ENCODE data around the gene EPN2.

EPN2 gene

DNA sequence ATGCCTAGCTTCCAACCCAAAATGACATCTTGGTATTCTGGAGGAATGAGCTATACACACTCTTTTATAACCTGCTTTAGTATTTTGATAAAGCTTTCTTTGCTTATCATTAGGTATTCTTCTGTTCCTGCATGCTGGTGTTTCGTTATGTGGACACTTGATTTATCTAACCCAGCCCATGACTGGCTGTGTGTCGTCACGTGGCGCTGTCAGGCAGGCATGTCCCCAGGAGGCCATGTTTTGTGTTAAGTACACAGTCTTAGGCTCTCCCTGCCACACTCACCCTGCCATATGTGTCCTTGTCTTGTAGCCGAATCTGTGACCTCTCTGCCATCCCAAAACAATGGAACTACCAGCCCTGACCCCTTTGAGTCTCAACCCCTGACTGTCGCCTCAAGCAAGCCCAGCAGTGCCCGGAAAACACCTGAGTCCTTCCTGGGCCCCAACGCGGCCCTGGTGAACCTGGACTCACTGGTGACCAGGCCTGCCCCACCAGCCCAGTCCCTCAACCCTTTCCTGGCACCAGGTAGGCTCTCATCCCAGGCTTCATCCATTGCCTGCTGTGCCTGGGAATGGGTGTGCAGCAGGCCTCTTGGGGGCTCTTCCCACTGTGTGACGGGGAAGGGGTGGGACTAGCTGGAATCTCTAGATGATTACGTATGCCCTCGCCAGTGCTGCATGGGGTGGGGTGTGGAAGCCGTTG is 94.5 kb downstream of the EPN2 start:
- no peak overlapping the region for H3K9ac ChIP-seq (ENCODE audit: low read length in 2 of 2)

GRCh38 chr17:19332371-19333131 is 95.4 kb downstream of the EPN2 start:
- Histone ChIP-seq H3K36me3 (ENCODE audit: control insufficient read depth in 2 of 2, insufficient read depth in 2 of 2, low read length in 2 of 2) (peaks cover 18 to 21% of the 10 kb centered on the region in 2 donors), H3K27me3 (ENCODE audit: control insufficient read depth in 1 of 2, insufficient read depth in 2 of 2, low read length in 2 of 2) (no peaks in the 10 kb centered on the region), H3K9ac (ENCODE audit: low read length in 2 of 2) (no peak overlapping the region), H3K4me1 (ENCODE audit: control insufficient read depth, insufficient read depth, low read length) (no peaks in the 10 kb centered on the region), H3K9me3 (ENCODE audit: control insufficient read depth in 2 of 2, low read length in 2 of 2) (no peaks in the 10 kb centered on the region), H3K4me3 (ENCODE audit: low read length in 2 of 2) (no peak overlapping the region), H3K27ac (ENCODE audit: low read length) (no peak overlapping the region)

More for the DNA sequence above, 94.5 kb downstream of the EPN2 start:
- no peaks in the 10 kb centered on the region for H3K27me3 ChIP-seq (ENCODE audit: control insufficient read depth in 1 of 2, insufficient read depth in 2 of 2, low read length in 2 of 2)
- peaks cover 19 to 21% of the 10 kb centered on the region in 2 donors for H3K36me3 ChIP-seq (ENCODE audit: control insufficient read depth in 2 of 2, insufficient read depth in 2 of 2, low read length in 2 of 2)
- H3K4me1 ChIP-seq (ENCODE audit: control insufficient read depth, insufficient read depth, low read length), result no peaks in the 10 kb centered on the region
- no peak overlapping the region for H3K4me3 ChIP-seq (ENCODE audit: low read length in 2 of 2)
- no peaks in the 10 kb centered on the region for H3K9me3 ChIP-seq (ENCODE audit: control insufficient read depth in 2 of 2, low read length in 2 of 2)
- H3K27ac ChIP-seq (ENCODE audit: low read length), result no peak overlapping the region

- Histone ChIP-seq H3K27me3 (ENCODE audit: control insufficient read depth in 1 of 2, insufficient read depth in 2 of 2, low read length in 2 of 2) (no peaks in the 10 kb centered on the region), H3K27ac (ENCODE audit: low read length) (no peak overlapping the region), H3K4me3 (ENCODE audit: low read length in 2 of 2) (no peak overlapping the region), H3K9ac (ENCODE audit: low read length in 2 of 2) (no peak overlapping the region), H3K9me3 (ENCODE audit: control insufficient read depth in 2 of 2, low read length in 2 of 2) (no peaks in the 10 kb centered on the region), H3K4me1 (ENCODE audit: control insufficient read depth, insufficient read depth, low read length) (no peaks in the 10 kb centered on the region), H3K36me3 (ENCODE audit: control insufficient read depth in 2 of 2, insufficient read depth in 2 of 2, low read length in 2 of 2) (peaks cover 18 to 21% of the 10 kb centered on the region in 2 donors)
These were observed 95.9 kb downstream of the EPN2 start for GRCh38 chr17:19333132-19333440.

GRCh38 chr17:19333736-19334290 is 96.6 kb downstream of the EPN2 start:
- H3K9me3 ChIP-seq (ENCODE audit: control insufficient read depth in 2 of 2, low read length in 2 of 2), result no peaks in the 10 kb centered on the region
- H3K4me1 ChIP-seq (ENCODE audit: control insufficient read depth, insufficient read depth, low read length), result no peaks in the 10 kb centered on the region
- no peak overlapping the region for H3K9ac ChIP-seq (ENCODE audit: low read length in 2 of 2)
- no peak overlapping the region for H3K27ac ChIP-seq (ENCODE audit: low read length)
- H3K36me3 ChIP-seq (ENCODE audit: control insufficient read depth in 2 of 2, insufficient read depth in 2 of 2, low read length in 2 of 2), result peaks cover 14 to 19% of the 10 kb centered on the region in 2 donors
- H3K4me3 ChIP-seq (ENCODE audit: low read length in 2 of 2), result no peak overlapping the region
- no peaks in the 10 kb centered on the region for H3K27me3 ChIP-seq (ENCODE audit: control insufficient read depth in 1 of 2, insufficient read depth in 2 of 2, low read length in 2 of 2)

DNA sequence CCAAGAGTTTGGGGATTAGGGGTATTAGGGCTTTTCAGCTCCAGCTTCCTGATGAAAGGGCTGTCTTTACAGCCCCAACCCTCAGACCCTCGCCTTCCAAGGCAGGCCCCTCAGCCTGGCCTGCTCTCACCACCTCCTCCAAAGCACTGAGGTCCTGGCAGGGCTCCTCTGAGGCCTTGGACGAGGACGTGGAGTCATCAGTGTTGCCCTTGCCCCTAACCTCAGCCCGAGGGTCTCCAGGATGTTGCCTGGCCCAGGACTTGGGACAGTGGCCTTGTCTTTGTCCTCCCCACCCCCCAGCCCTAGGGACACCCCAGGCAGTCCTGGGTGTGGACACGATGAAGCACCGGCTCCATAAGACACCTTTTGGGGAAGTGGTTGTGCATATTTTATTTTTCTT is 97.2 kb downstream of the EPN2 start:
- no peak overlapping the region for H3K4me3 ChIP-seq (ENCODE audit: low read length in 2 of 2)
- no peak overlapping the region for H3K27ac ChIP-seq (ENCODE audit: low read length)
- H3K27me3 ChIP-seq (ENCODE audit: control insufficient read depth in 1 of 2, insufficient read depth in 2 of 2, low read length in 2 of 2), result no peaks in the 10 kb centered on the region
- no peaks in the 10 kb centered on the region for H3K4me1 ChIP-seq (ENCODE audit: control insufficient read depth, insufficient read depth, low read length)
- H3K36me3 ChIP-seq (ENCODE audit: control insufficient read depth in 2 of 2, insufficient read depth in 2 of 2, low read length in 2 of 2), result peaks cover 14 to 15% of the 10 kb centered on the region in 2 donors
- H3K9ac ChIP-seq (ENCODE audit: low read length in 2 of 2), result no peak overlapping the region
- no peaks in the 10 kb centered on the region for H3K9me3 ChIP-seq (ENCODE audit: control insufficient read depth in 2 of 2, low read length in 2 of 2)

- H3K4me1 ChIP-seq (ENCODE audit: control insufficient read depth, insufficient read depth, low read length), result no peaks in the 10 kb centered on the region
- H3K9me3 ChIP-seq (ENCODE audit: control insufficient read depth in 2 of 2, low read length in 2 of 2), result no peaks in the 10 kb centered on the region
- H3K4me3 ChIP-seq (ENCODE audit: low read length in 2 of 2), result no peak overlapping the region
- H3K27ac ChIP-seq (ENCODE audit: low read length), result no peak overlapping the region
- peaks cover 8 to 12% of the 10 kb centered on the region in 2 donors for H3K36me3 ChIP-seq (ENCODE audit: control insufficient read depth in 2 of 2, insufficient read depth in 2 of 2, low read length in 2 of 2)
- H3K9ac ChIP-seq (ENCODE audit: low read length in 2 of 2), result peak overlapping the region in 1 of 2 donors; percentile 29
- no peaks in the 10 kb centered on the region for H3K27me3 ChIP-seq (ENCODE audit: control insufficient read depth in 1 of 2, insufficient read depth in 2 of 2, low read length in 2 of 2)
These were observed 98.9 kb downstream of the EPN2 start for GRCh38 chr17:19335951-19336631.

DNA sequence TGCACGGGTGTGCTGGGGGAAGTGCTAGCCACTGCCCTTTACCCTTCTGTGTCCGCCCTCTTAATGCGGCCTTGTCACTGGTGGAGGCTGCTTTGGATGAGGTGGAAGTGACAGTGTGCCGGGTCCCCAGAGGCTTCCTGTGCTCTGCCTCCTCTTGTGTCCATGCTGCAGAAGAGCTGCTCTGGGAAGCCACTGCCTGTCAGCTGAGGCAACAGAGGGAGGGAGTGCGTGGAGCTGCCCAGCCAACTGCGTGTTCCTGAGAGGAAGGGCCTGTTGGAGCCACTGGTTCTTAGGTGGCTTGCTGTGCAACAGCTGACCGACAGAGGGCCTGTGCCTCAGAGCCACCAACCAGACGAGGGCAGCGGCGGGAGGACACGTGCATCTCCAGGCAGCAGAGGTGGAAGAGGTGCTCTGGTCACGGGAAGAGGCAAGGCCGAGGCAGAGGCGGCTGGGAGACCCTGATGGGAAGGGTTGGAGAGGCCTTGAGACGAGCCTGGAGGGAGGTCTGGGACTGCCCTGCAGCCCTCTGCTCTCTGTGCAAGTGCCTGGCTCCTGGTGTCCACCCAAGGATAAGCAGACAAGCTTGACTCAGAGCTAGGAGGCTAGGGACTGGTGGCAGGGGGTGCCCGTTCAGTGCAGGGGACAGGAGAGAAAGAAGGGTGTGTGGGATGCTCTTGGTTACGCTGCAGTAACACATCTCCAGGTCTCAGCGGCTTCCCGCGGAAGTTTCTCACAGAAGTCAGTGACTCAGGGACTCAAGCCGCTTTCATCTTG is 100.0 kb downstream of the EPN2 start:
- H3K9me3 ChIP-seq (ENCODE audit: control insufficient read depth in 2 of 2, low read length in 2 of 2), result no peaks in the 10 kb centered on the region
- H3K36me3 ChIP-seq (ENCODE audit: control insufficient read depth in 2 of 2, insufficient read depth in 2 of 2, low read length in 2 of 2), result peaks cover 4 to 11% of the 10 kb centered on the region in 2 donors
- no peak overlapping the region for H3K9ac ChIP-seq (ENCODE audit: low read length in 2 of 2)
- no peaks in the 10 kb centered on the region for H3K27me3 ChIP-seq (ENCODE audit: control insufficient read depth in 1 of 2, insufficient read depth in 2 of 2, low read length in 2 of 2)
- H3K27ac ChIP-seq (ENCODE audit: low read length), result no peak overlapping the region
- H3K4me1 ChIP-seq (ENCODE audit: control insufficient read depth, insufficient read depth, low read length), result no peaks in the 10 kb centered on the region
- H3K4me3 ChIP-seq (ENCODE audit: low read length in 2 of 2), result no peak overlapping the region

DNA sequence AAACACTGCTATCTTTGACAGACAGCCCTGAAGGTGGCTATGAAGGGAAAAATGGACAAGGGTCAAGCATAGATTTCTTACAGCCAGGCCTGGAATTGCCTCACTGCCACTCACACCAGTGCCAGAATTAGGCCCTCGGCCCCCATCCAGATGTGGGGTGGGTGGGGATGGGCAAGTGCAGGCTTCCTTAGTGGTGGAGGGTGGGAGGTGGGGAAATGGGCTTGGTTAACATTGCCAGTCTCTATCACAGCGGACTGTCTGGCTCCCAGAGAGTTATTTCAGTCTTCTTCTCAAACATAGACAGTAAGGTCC is 100.5 kb downstream of the EPN2 start:
- H3K27ac ChIP-seq (ENCODE audit: low read length), result no peak overlapping the region
- no peak overlapping the region for H3K9ac ChIP-seq (ENCODE audit: low read length in 2 of 2)
- peaks cover 4 to 11% of the 10 kb centered on the region in 2 donors for H3K36me3 ChIP-seq (ENCODE audit: control insufficient read depth in 2 of 2, insufficient read depth in 2 of 2, low read length in 2 of 2)
- H3K27me3 ChIP-seq (ENCODE audit: control insufficient read depth in 1 of 2, insufficient read depth in 2 of 2, low read length in 2 of 2), result no peaks in the 10 kb centered on the region
- no peak overlapping the region for H3K4me3 ChIP-seq (ENCODE audit: low read length in 2 of 2)
- H3K9me3 ChIP-seq (ENCODE audit: control insufficient read depth in 2 of 2, low read length in 2 of 2), result no peaks in the 10 kb centered on the region
- peaks cover 1% of the 10 kb centered on the region for H3K4me1 ChIP-seq (ENCODE audit: control insufficient read depth, insufficient read depth, low read length)

- H3K27ac ChIP-seq (ENCODE audit: low read length), result no peak overlapping the region
- H3K4me1 ChIP-seq (ENCODE audit: control insufficient read depth, insufficient read depth, low read length), result peaks cover 4% of the 10 kb centered on the region
- no peaks in the 10 kb centered on the region for H3K27me3 ChIP-seq (ENCODE audit: control insufficient read depth in 1 of 2, insufficient read depth in 2 of 2, low read length in 2 of 2)
- H3K9ac ChIP-seq (ENCODE audit: low read length in 2 of 2), result no peak overlapping the region
- H3K36me3 ChIP-seq (ENCODE audit: control insufficient read depth in 2 of 2, insufficient read depth in 2 of 2, low read length in 2 of 2), result peaks cover 4 to 10% of the 10 kb centered on the region in 2 donors
- no peaks in the 10 kb centered on the region for H3K9me3 ChIP-seq (ENCODE audit: control insufficient read depth in 2 of 2, low read length in 2 of 2)
- H3K4me3 ChIP-seq (ENCODE audit: low read length in 2 of 2), result no peak overlapping the region
These were observed 101.1 kb downstream of the EPN2 start for GRCh38 chr17:19338031-19338990.

Data from stomach smooth muscle (tissue), 2 donors.